K562 (cell line): ENCODE results near the gene SNRPD2. TPM values are rescaled to one million over a fixed set of nuclear protein-coding genes. Genes with fewer than 3 reads are reported as not detected.

Source experiments
- BRD9 ChIP-seq: fragments of 450-650 bp; IDR thresholded peaks from 2 replicates; pipeline ENCODE4 v1.6.1; 2018; ENCODE audit warnings: low read depth; ENCODE audit not compliant: partially characterized antibody
- CBX2 ChIP-seq: fragments of 200-600 bp; sonication (generic); IDR thresholded peaks from one replicate; pipeline ENCODE4 v1.6.1; 2012; ENCODE audit warnings: mild to moderate bottlenecking, low read length, inconsistent platforms; ENCODE audit not compliant: insufficient read depth, poor library complexity, severe bottlenecking
- CBX8 ChIP-seq: fragments of 200-600 bp; sonication (generic); IDR thresholded peaks from 2 replicates; pipeline ENCODE4 v1.6.1; 2012; ENCODE audit warnings: borderline replicate concordance, mixed run types, low read depth, mild to moderate bottlenecking, moderate library complexity, mixed read lengths, low read length, control low read depth, inconsistent platforms; ENCODE audit not compliant: poor library complexity, severe bottlenecking; ENCODE audit errors: extremely low read depth
- E4F1 ChIP-seq: fragments of 250-450 bp; sonication (Bioruptor Pico); IDR thresholded peaks from 2 replicates; pipeline ENCODE4 v1.5.0; 2021; ENCODE audit warnings: mild to moderate bottlenecking, borderline replicate concordance
- ELF1 ChIP-seq: fragments of 200-800 bp; sonication (Bioruptor generic); IDR thresholded peaks from 2 replicates; pipeline ENCODE4 v1.6.1; 2016; ENCODE audit warnings: missing genetic modification characterization, missing compliant biosample characterization
- PATZ1 ChIP-seq: fragments of 250-450 bp; sonication (Bioruptor Pico); IDR thresholded peaks from 2 replicates; pipeline ENCODE4 v1.5.0; 2020; ENCODE audit warnings: mild to moderate bottlenecking, borderline replicate concordance
- POLR2B ChIP-seq: fragments of 450-650 bp; IDR thresholded peaks from 2 replicates; pipeline ENCODE4 v1.6.1; 2018; ENCODE audit warnings: low read depth; ENCODE audit not compliant: partially characterized antibody
- RBBP5 ChIP-seq: fragments of 200-600 bp; sonication (generic); IDR thresholded peaks from 2 replicates; pipeline ENCODE4 v1.6.1; 2012; ENCODE audit warnings: borderline replicate concordance, mild to moderate bottlenecking, low read length, control low read depth, inconsistent platforms; ENCODE audit not compliant: insufficient read depth, poor library complexity, severe bottlenecking
- TBP ChIP-seq: optimal IDR thresholded peaks from 2 replicates; pipeline ENCODE3; 2011; ENCODE audit warnings: low read depth, low read length, improper control_type of control experiment
- ZBTB40 ChIP-seq, 2 experiments: fragments of 450-650 bp in 1 of 2; sonication (generic) in 1 of 2; formaldehyde crosslinking in 1 of 2; IDR thresholded peaks; 2 replicates each; pipeline versions ENCODE4 v1.7.1 to v1.9.0; 2016 to 2022; ENCODE audit warnings: inconsistent platforms in 1 of 2, mild to moderate bottlenecking in 1 of 2, missing genetic modification reagents in 1 of 2
- ZNF586 ChIP-seq: fragments of 450-650 bp; formaldehyde crosslinking; conservative IDR thresholded peaks from 2 replicates; pipeline ENCODE4 v1.4.0; 2020; ENCODE audit warnings: mild to moderate bottlenecking, moderate library complexity
- polyA plus RNA-seq, 8 experiments: library from polyadenylated mRNA; depleted of rRNA in 4 of 8; stranded (reverse) in 5 of 8; unstranded in 3 of 8; fragments of >200 nt; fragmentation: Nextera tagmentation in 2 of 8; fragmentation: Illumina TruSeq in 1 of 8; extraction: Ambion mirVana in 2 of 8; extraction: Trizol in 1 of 8; gene quantifications; 2 replicates each; pipeline versions ENCODE4 v1.2.1 to v1.2.3, GENCODE V29; 2011 to 2014; ENCODE audit warnings: inconsistent platforms in 1 of 8, missing spikeins in 1 of 8
- total RNA-seq, 7 experiments: library from RNA; depleted of rRNA in 6 of 7; stranded (reverse); fragments of >200 nt in 6 of 7; fragmentation: Illumina TruSeq in 2 of 7; extraction: Trizol in 2 of 7; gene quantifications; 2 replicates each; pipeline versions ENCODE4 v1.2.1 to v1.2.3, GENCODE V29; 2011 to 2021; ENCODE audit warnings: low replicate concordance in 1 of 7

The SNRPD2 gene
- total and polyA plus RNA-seq, 9 of the 15 experiments (the other 6 are each of a cell fraction or from before 2014, with no cell fraction given): 728 to 4,411 (median 1,029) TPM

- TF ChIP-seq CBX2: no peak
- 0 out of 2 replicates have a peak, but pooled peaks have one; percentile 49 for TF ChIP-seq ELF1 (tag)
- no peak for TF ChIP-seq CBX8
- peak; percentile 54 for TF ChIP-seq RBBP5
- peak; percentile 39 for TF ChIP-seq BRD9
- TF ChIP-seq ZBTB40 (IDR thresholded peaks at IDR 0.05): no peak
- TF ChIP-seq ZBTB40 (CRISPR knock-in tag; IDR thresholded peaks at IDR 0.05): no peak
- TF ChIP-seq TBP: peak; percentile 20
- peak; percentile 52 for TF ChIP-seq POLR2B
- TF ChIP-seq PATZ1: no peak
- no peak for TF ChIP-seq ZNF586 (CRISPR knock-in tag)
- TF ChIP-seq E4F1 (CRISPR knock-in tag): no peak
These were observed 52.6 kb downstream of the SNRPD2 start, which contains the start of gene EML2 (continued) for GRCh38 chr19:45638930-45639729.
